HEK293 (cell line): Measurements from ENCODE around the gene RFTN1.

Experiments
- BCL11B ChIP-seq: fragments of 450-650 bp; formaldehyde crosslinking; IDR thresholded peaks from 2 replicates; pipeline ENCODE4 v1.5.1; 2016; ENCODE audit warnings: low read depth, missing biosample characterization, missing genetic modification characterization
- GLI2 ChIP-seq: fragments of 450-650 bp; formaldehyde crosslinking; IDR thresholded peaks from 2 replicates; pipeline ENCODE4; 2017; ENCODE audit warnings: missing biosample characterization, missing genetic modification characterization, low read depth, borderline replicate concordance
- KLF10 ChIP-seq: fragments of 450-650 bp; IDR thresholded peaks from 2 replicates; pipeline ENCODE4 v1.5.1; 2018; ENCODE audit warnings: missing biosample characterization, mild to moderate bottlenecking, missing genetic modification characterization
- KLF16 ChIP-seq: fragments of 450-650 bp; formaldehyde crosslinking; IDR thresholded peaks from 2 replicates; pipeline ENCODE4 v1.5.1; 2017; ENCODE audit warnings: missing biosample characterization, missing genetic modification characterization
- KLF8 ChIP-seq: fragments of 450-650 bp; formaldehyde crosslinking; IDR thresholded peaks from 2 replicates; pipeline ENCODE4 v1.5.1; 2016; ENCODE audit warnings: missing biosample characterization, missing genetic modification characterization
- ZBTB26 ChIP-seq: fragments of 450-650 bp; formaldehyde crosslinking; optimal IDR thresholded peaks from 2 replicates; pipeline ENCODE3; 2016; ENCODE audit warnings: missing biosample characterization, mild to moderate bottlenecking, missing genetic modification characterization
- ZEB2 ChIP-seq: fragments of 450-650 bp; formaldehyde crosslinking; IDR thresholded peaks from 2 replicates; pipeline ENCODE4 v1.5.1; 2016; ENCODE audit warnings: missing biosample characterization, missing genetic modification characterization
- ZFP3 ChIP-seq: fragments of 450-650 bp; formaldehyde crosslinking; IDR thresholded peaks from 2 replicates; pipeline ENCODE4 v1.5.1; 2016; ENCODE audit warnings: low read depth, missing biosample characterization, missing genetic modification characterization
- ZIC2 ChIP-seq: fragments of 450-650 bp; formaldehyde crosslinking; IDR thresholded peaks from 2 replicates; pipeline ENCODE4 v1.5.1; 2016; ENCODE audit warnings: missing biosample characterization, missing genetic modification characterization
- ZNF121 ChIP-seq: fragments of 450-650 bp; formaldehyde crosslinking; IDR thresholded peaks from 2 replicates; pipeline ENCODE4 v1.5.1; 2016; ENCODE audit warnings: missing biosample characterization, missing genetic modification characterization
- ZNF184 ChIP-seq: fragments of 450-650 bp; IDR thresholded peaks from 2 replicates; pipeline ENCODE4 v1.5.1; 2018; ENCODE audit warnings: missing biosample characterization, mild to moderate bottlenecking, missing genetic modification characterization
- ZNF19 ChIP-seq: fragments of 450-650 bp; formaldehyde crosslinking; IDR thresholded peaks from 2 replicates; pipeline ENCODE4; 2016; ENCODE audit warnings: missing biosample characterization, missing genetic modification characterization, low read depth
- ZNF214 ChIP-seq: fragments of 450-650 bp; formaldehyde crosslinking; IDR thresholded peaks from 2 replicates; pipeline ENCODE4 v1.5.1; 2017; ENCODE audit warnings: missing biosample characterization, mild to moderate bottlenecking, missing genetic modification characterization, borderline replicate concordance
- ZNF221 ChIP-seq: fragments of 450-650 bp; formaldehyde crosslinking; IDR thresholded peaks from 2 replicates; pipeline ENCODE4 v1.5.1; 2017; ENCODE audit warnings: missing biosample characterization, missing genetic modification characterization, borderline replicate concordance
- ZNF280D ChIP-seq: fragments of 450-650 bp; formaldehyde crosslinking; IDR thresholded peaks from 2 replicates; pipeline ENCODE4 v1.5.1; 2016; ENCODE audit warnings: missing biosample characterization, missing genetic modification characterization
- ZNF398 ChIP-seq: fragments of 450-650 bp; formaldehyde crosslinking; IDR thresholded peaks from 2 replicates; pipeline ENCODE4 v1.5.1; 2017; ENCODE audit warnings: missing biosample characterization, missing genetic modification characterization
- ZNF600 ChIP-seq: fragments of 450-650 bp; formaldehyde crosslinking; IDR thresholded peaks from 2 replicates; pipeline ENCODE4 v1.5.1; 2016; ENCODE audit warnings: missing biosample characterization, missing genetic modification characterization
- ZNF629 ChIP-seq: fragments of 450-650 bp; formaldehyde crosslinking; IDR thresholded peaks from 2 replicates; pipeline ENCODE4 v1.5.1; 2017; ENCODE audit warnings: missing biosample characterization, missing genetic modification characterization
- ZNF701 ChIP-seq: fragments of 450-650 bp; formaldehyde crosslinking; IDR thresholded peaks from 2 replicates; pipeline ENCODE4 v1.5.1; 2016; ENCODE audit warnings: missing biosample characterization, missing genetic modification characterization
- ZNF777 ChIP-seq: fragments of 450-650 bp; formaldehyde crosslinking; IDR thresholded peaks from 2 replicates; pipeline ENCODE4 v1.5.1; 2017; ENCODE audit warnings: missing biosample characterization, missing genetic modification characterization, borderline replicate concordance
- ZSCAN16 ChIP-seq: fragments of 450-650 bp; formaldehyde crosslinking; IDR thresholded peaks from 2 replicates; pipeline ENCODE4 v1.5.1; 2016; ENCODE audit warnings: missing biosample characterization, missing genetic modification characterization
- ZXDB ChIP-seq: fragments of 450-650 bp; formaldehyde crosslinking; IDR thresholded peaks from 2 replicates; pipeline ENCODE4 v1.5.1; 2016; ENCODE audit warnings: missing biosample characterization, missing genetic modification characterization
- TF ChIP-seq, protein P1 (sequence below): fragments of 450-650 bp; formaldehyde crosslinking; IDR thresholded peaks from 2 replicates; pipeline ENCODE4 v1.5.0; 2017; ENCODE audit warnings: missing biosample characterization, missing genetic modification characterization, borderline replicate concordance
- TF ChIP-seq, protein P2 (sequence below): fragments of 450-650 bp; formaldehyde crosslinking; IDR thresholded peaks from 2 replicates; pipeline ENCODE4 v1.5.1; 2017; ENCODE audit warnings: missing biosample characterization, missing genetic modification characterization
- TF ChIP-seq, protein P3 (sequence below): fragments of 450-650 bp; formaldehyde crosslinking; IDR thresholded peaks from 2 replicates; pipeline ENCODE4; 2016; ENCODE audit warnings: missing biosample characterization, missing genetic modification characterization
- TF ChIP-seq, protein P4 (sequence below): fragments of 450-650 bp; formaldehyde crosslinking; IDR thresholded peaks from 2 replicates; pipeline ENCODE4 v1.5.1; 2017; ENCODE audit warnings: missing biosample characterization, missing genetic modification characterization

Gene RFTN1

DNA sequence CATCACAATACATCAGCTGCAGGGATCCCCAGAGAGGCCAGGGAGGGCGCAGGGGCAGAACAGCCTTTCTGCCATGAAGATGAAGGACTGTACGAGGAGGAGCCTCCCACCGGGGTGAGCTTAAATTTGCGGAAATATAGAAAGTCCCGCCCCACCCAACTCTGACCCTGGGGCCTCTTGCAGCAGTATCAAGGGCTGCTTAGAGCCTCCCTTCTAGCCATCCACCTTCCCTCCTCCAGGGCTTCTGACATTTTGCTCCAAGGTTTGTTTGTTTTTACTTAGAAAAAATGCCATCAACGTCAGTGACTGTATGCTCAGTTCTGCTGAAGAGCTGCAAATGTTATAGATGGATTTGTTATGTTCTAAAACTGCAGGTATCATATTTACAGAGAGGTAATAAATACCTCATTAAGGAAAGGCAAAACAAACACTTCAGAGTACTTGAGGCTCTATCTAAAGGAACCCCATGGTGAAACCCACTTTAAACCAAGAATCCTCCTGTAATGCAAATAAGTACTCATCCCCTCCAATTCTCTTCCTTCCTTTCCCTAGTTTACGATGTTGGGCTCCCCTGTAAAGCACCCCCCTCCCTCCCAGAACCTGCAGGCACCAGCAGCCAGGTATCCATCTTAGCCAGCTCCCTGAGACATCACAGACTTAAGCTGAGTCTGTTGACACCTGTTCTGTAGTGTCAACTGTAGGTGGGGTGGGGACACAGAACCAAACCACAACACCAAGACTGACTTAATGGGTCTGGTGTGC lies 30.5 kb downstream of the RFTN1 start (continued):
- TF ChIP-seq, protein P1, sequence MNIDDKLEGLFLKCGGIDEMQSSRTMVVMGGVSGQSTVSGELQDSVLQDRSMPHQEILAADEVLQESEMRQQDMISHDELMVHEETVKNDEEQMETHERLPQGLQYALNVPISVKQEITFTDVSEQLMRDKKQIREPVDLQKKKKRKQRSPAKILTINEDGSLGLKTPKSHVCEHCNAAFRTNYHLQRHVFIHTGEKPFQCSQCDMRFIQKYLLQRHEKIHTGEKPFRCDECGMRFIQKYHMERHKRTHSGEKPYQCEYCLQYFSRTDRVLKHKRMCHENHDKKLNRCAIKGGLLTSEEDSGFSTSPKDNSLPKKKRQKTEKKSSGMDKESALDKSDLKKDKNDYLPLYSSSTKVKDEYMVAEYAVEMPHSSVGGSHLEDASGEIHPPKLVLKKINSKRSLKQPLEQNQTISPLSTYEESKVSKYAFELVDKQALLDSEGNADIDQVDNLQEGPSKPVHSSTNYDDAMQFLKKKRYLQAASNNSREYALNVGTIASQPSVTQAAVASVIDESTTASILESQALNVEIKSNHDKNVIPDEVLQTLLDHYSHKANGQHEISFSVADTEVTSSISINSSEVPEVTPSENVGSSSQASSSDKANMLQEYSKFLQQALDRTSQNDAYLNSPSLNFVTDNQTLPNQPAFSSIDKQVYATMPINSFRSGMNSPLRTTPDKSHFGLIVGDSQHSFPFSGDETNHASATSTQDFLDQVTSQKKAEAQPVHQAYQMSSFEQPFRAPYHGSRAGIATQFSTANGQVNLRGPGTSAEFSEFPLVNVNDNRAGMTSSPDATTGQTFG (tag by site-specific recombination): no peak
- TF ChIP-seq KLF16: peak; percentile 48; the same call in 1 of the 2 replicates
- TF ChIP-seq, protein P2, sequence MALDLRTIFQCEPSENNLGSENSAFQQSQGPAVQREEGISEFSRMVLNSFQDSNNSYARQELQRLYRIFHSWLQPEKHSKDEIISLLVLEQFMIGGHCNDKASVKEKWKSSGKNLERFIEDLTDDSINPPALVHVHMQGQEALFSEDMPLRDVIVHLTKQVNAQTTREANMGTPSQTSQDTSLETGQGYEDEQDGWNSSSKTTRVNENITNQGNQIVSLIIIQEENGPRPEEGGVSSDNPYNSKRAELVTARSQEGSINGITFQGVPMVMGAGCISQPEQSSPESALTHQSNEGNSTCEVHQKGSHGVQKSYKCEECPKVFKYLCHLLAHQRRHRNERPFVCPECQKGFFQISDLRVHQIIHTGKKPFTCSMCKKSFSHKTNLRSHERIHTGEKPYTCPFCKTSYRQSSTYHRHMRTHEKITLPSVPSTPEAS (tag by site-specific recombination): peak; percentile 72
- TF ChIP-seq, protein P3, sequence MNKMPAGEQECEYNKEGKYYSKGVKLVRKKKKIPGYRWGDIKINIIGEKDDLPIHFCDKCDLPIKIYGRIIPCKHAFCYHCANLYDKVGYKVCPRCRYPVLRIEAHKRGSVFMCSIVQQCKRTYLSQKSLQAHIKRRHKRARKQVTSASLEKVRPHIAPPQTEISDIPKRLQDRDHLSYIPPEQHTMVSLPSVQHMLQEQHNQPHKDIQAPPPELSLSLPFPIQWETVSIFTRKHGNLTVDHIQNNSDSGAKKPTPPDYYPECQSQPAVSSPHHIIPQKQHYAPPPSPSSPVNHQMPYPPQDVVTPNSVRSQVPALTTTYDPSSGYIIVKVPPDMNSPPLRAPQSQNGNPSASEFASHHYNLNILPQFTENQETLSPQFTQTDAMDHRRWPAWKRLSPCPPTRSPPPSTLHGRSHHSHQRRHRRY (tag by site-specific recombination): 0 out of 2 replicates have a peak, but pooled peaks have one; percentile 35
- TF ChIP-seq ZNF214 (tag by site-specific recombination): no peak
- no peak for TF ChIP-seq ZNF221
- TF ChIP-seq ZBTB26: no peak
- peak; percentile 41; the same call in 1 of the 2 replicates for TF ChIP-seq ZNF280D (tag by site-specific recombination)
- peak; percentile 90 for TF ChIP-seq ZNF398 (tag by site-specific recombination)
- TF ChIP-seq GLI2 (tag by site-specific recombination): peak; percentile 99
- peak; percentile 80 for TF ChIP-seq ZNF184 (tag by site-specific recombination)
- TF ChIP-seq ZNF600: peak; percentile 75; the same call in 1 of the 2 replicates
- peak; percentile 94 for TF ChIP-seq ZIC2 (tag by site-specific recombination)
- peak; percentile 88 for TF ChIP-seq ZEB2 (tag by site-specific recombination)
- TF ChIP-seq ZNF701: 0 out of 2 replicates have a peak, but pooled peaks have one; percentile 27
- TF ChIP-seq ZNF629: peak; percentile 94
- TF ChIP-seq, protein P4, sequence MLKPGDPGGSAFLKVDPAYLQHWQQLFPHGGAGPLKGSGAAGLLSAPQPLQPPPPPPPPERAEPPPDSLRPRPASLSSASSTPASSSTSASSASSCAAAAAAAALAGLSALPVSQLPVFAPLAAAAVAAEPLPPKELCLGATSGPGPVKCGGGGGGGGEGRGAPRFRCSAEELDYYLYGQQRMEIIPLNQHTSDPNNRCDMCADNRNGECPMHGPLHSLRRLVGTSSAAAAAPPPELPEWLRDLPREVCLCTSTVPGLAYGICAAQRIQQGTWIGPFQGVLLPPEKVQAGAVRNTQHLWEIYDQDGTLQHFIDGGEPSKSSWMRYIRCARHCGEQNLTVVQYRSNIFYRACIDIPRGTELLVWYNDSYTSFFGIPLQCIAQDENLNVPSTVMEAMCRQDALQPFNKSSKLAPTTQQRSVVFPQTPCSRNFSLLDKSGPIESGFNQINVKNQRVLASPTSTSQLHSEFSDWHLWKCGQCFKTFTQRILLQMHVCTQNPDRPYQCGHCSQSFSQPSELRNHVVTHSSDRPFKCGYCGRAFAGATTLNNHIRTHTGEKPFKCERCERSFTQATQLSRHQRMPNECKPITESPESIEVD (tag by site-specific recombination): peak; percentile 100
- peak; percentile 95 for TF ChIP-seq BCL11B (tag by site-specific recombination)
- TF ChIP-seq ZNF777 (tag by site-specific recombination): no peak
- TF ChIP-seq ZFP3: no peak
- 0 out of 2 replicates have a peak, but pooled peaks have one; percentile 31 for TF ChIP-seq ZNF121 (tag by site-specific recombination)
- TF ChIP-seq ZXDB: peak; percentile 96
- peak; percentile 87 for TF ChIP-seq KLF8 (tag by site-specific recombination)
- TF ChIP-seq ZNF19 (tag by site-specific recombination): peak; percentile 82; the same call in 1 of the 2 replicates
- peak; percentile 81; the same call in 1 of the 2 replicates for TF ChIP-seq ZSCAN16 (tag by site-specific recombination)
- TF ChIP-seq KLF10 (tag by site-specific recombination): peak; percentile 88
